ENCODE measurements around the gene OR5W2.
"Not testable (repeated sequence)": the region's sequence is repeated elsewhere in the genome, so short reads cannot be mapped to it uniquely, and the experiment has no call there.

The OR5W2 gene

DNA sequence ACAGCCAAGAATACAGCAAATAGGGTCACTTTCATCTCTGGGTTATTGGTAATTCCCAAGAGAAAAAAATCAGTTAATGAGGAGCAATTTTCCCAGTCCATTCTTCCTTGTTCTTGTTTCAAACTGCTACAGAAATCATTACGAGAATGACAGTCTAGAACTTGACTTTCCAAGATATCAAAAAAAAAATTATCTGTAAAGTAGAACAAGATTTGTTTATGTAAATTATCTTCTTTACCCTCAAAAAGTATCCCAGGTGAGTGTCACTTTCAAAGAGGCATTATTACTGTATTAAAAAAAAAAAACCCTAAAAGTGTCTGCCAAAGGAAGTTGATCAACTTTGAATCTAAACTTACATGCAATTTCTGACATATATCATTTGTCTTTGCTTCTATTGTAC is at the start of gene OR5W2:
OR5W2 (minus strand) TSS at position 101 of the 400 bp plus-strand sequence; CDS start at position 101, 0 bp downstream.
- DNase-seq: no peak

DNA sequence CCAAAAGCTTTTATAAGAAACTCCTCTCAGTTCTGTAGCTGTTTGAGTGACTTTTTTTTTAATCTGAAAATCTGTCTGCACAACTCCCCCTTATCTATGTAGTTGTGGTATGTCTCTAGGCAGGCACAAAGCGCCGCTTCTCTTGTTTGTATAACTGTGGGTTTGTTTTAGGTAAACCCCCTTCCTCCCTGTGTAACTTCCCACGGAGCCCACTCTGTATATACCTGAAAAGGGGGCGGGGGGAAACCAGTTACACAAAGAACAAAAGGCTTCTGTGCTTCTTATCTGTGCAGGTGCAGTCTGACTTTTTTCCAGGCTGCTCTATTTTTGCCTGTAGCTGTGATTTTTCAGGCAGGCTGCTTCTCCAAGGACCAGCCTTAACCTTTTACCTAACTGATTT is 42.1 kb upstream of the OR5W2 start:
- no peak for DNase-seq

DNA sequence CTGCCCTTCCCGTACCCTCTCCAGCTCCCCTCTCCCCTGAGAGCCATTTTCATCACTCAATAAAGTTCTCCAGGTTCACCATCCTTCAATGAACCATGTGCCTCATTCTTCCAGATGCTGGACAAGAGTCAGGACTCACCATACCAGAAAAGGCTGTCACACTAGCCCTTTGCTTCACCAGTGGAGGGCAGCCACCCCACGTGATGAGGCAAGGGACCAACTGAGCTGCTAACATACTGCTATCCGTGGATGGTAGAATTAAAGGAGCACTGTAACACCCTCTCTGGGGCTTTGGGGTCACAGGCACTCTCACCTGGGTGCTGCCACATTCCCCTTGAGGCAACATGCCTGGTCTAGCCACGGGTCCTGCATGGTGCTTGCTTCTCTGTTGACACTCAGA is 34.9 kb upstream of the OR5W2 start:
- no peak for DNase-seq

DNA sequence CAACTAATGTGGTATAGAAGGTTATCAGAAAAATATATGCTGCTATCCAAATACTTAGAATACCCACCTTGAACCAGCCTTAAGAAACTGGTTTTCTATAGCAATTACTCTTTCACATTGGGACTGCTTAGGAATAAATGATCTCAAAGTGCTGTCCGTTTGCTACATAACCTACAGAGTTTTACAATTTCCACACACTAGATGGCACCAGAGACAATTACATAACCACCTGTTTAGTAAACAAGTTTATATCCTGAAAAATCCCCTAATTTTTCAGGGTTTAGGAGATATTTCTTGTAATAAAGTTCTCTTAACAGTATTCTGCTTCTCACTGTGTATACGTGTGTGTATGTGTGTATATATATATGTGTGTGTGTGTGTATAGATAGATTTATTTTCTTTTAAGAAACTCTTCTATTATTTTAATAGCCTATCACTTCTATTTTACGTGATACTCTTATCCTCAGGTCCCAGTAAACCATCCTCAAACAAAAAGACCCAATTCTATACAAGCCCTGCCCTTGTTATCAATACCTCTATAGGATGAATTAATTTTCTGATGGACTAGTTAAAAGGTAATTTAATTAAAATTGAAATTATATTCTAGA is 28.5 kb upstream of the OR5W2 start:
- DNase-seq: no peak

DNA sequence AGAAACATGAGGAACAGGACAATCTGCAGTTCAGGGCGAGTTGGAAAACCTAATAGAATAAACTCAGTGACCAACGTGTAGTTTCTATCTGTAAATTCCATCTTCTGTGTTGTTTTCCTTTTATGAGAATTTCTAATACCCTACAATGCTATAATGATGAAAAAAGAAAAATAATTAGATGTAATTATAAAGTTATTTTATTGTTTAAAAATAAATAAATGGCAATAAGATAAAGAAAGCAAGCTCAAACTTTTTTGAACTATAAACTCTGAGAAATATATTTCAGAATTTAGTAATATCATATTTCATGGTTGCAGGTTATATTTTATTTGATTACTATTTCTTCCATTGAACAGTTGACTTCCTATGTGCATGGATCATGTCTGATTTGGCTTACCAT is 21.9 kb upstream of the OR5W2 start, which contains the start of gene OR5I1:
OR5I1 (minus strand) TSS at position 101 of the 400 bp plus-strand sequence; CDS start at position 101, 0 bp downstream.
- no peak for DNase-seq

DNA sequence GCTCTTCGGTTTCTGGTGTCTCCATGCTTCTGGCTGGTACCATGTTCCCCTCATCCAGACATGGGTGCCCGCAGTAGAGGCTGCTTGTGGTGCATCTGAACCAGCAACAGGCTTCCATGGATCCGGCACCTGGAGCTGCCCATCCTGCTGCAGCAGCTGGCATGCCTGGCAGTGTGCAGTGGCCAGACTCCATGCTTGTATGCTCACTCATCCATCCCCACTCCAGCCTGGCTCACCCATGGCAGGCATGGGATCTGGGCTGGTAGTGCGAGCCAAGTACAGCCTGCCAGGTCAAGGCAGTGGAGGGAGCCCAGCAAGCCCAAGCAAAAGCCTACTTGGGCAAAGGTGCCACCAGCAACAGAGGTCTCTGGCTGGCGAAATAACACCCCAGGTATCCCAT is 6.2 kb upstream of the OR5W2 start:
- DNase-seq: no peak

DNA sequence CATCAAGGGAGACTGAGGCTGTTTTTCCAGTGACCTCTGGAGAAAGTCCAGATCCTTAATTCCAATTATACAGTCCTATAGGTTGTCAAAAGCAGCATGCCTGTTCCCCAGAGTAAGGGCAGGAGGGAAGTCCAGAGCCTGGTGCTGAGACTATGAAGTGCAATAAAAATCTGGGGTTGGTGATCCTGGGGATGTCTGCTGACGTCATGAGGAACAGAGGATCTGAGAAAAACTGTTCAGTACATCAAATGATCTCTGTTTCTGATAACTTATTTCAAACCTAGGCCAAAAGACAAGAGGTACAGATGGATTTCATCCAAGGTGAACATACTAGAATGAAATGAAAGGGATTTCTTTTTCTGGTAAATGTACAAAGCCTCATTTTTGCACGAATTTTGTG is 12.1 kb downstream of the OR5W2 start:
- DNase-seq: no peak

DNA sequence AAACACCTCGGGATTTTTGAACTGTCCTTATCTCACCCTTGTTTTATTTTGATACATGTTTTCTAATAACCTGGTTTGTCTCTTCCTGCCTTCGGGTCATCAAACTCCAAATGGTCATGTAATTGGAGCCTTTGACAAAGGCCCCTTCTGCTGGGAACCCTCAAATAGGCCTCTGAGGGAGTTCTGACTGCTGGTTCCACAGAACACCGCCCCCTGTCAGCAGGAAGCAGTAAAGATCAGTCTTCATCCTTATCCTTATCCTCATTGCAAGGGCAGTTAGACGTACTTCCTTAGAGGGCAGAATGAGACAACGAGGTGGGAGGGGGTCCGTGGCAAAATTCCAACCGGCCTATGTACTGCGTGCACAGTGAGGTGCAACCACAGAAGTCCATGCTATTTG is 19.2 kb downstream of the OR5W2 start:
- no peak for DNase-seq

DNA sequence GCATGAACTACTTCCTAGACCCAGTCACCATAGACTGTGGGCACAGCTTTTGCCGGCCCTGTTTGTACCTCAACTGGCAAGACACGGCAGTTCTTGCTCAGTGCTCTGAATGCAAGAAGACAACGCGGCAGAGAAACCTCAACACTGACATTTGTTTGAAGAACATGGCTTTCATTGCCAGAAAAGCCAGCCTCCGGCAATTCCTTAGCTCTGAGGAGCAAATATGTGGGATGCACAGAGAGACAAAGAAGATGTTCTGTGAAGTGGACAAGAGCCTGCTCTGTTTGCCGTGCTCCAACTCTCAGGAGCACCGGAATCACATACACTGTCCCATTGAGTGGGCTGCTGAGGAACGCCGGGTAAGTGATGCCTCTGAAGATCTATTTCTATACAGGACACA is 28.9 kb downstream of the OR5W2 start:
- not testable (repeated sequence) for DNase-seq

DNA sequence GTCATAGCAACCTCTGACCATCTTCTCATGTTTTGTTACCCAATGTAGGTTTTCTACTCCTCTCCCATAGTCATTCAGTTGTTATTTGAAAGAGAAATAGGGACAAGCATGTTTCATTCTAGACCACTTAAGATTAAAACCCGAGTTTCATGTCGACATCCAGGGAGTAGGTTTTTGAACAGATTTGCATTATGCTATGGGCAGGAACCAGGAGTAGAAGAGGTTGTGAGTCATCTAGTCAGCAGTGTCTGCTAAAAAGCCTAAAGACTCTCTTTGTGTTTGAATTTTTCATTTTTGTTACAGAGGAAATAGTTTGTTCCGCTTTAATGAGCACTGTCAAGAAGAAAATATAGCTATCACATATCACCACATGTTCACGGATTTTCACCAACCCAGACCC is 29.4 kb downstream of the OR5W2 start:
- not testable (repeated sequence) for DNase-seq

DNA sequence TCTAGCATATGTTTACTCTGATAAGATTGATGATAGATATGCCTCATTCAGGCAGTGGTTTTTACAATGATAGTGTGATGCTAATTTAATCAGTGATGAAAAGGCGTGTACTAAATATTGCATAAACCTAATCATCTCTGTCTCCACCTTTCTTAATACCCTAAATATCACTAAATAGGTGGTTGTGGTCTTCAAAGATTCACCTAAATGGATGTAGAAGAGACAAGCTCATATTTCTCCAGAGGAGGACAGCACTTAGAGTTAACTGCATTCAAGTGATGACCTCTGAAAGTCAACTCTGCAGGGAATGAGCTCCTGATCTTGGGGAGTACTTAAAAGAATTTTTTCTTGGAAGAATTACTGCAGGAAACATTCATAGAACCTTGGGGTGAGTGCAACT is 31.4 kb downstream of the OR5W2 start, which contains the start of gene TRIM51:
TRIM51 (plus strand) TSS at position 301 of the 400 bp plus-strand sequence. CDS start 2,132 bp downstream, outside the sequence.
- not testable (repeated sequence) for DNase-seq

DNA sequence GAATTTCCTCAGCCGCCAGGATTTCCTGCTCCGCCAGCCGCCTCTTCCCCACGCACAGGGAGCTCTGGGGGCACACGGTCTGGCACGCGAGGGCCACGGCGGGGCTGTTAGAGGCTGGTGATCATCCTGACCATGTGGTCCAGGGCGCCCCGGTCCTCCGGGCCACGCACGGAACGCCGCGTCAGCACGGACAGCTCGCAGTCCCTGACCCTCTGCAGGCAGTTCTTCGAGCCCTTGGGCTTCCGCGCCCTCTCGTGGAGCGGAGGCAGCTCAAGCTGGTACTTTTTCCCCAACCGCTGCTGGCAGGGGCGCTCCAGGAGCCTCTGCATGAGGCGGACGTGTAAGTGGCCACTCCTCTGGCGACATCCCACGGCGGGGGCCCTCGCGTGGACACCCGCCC is 41.2 kb downstream of the OR5W2 start:
- DNase-seq: not testable (repeated sequence)

DNA sequence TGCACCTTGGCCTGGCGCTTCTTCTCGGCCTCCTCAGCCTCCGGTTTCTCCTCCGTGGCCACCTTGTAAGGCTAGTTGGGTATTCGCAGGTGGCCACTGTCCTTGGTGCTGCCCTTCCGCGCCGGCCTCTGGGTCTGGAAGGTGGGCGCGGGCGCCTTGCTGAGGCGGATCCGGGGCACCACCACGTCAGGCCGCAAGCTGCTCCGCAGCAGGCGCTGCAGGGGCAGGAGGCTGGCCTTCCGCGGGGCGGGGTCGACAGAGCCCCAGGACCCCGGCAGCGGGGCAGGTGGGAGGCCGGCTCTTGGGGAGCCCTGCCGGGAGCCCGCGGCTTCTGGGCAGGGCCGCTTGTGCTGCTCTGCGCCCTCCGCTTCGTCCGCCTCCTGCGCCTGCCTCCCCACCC is 41.7 kb downstream of the OR5W2 start:
- not testable (repeated sequence) for DNase-seq

DNA sequence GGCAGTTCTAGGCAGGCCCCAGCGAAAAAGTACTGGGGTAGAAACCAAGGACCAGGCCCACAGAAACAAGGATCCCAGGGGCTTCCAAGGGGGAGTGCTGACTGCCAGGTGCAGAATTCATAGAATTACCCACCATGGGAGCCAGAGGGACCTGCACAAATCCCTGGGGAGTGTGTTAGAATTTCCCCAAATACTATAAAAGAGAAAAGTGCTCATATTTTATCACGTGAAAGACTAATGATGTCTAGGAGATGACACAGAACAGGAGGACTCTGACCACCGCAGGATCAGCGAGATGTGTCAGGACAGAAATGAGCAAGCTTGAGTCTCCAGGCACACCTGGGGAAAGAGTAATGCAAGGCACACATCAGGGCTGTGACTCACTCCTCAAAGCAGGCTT is 47.0 kb downstream of the OR5W2 start:
- not testable (repeated sequence) for DNase-seq

Measured in NCI-H510A (cell line).